ENCODE measurements around the gene TOM1L2.
"Not testable (repeated sequence)": the region's sequence is repeated elsewhere in the genome, so short reads cannot be mapped to it uniquely, and the experiment has no call there.

TOM1L2 gene

DNA sequence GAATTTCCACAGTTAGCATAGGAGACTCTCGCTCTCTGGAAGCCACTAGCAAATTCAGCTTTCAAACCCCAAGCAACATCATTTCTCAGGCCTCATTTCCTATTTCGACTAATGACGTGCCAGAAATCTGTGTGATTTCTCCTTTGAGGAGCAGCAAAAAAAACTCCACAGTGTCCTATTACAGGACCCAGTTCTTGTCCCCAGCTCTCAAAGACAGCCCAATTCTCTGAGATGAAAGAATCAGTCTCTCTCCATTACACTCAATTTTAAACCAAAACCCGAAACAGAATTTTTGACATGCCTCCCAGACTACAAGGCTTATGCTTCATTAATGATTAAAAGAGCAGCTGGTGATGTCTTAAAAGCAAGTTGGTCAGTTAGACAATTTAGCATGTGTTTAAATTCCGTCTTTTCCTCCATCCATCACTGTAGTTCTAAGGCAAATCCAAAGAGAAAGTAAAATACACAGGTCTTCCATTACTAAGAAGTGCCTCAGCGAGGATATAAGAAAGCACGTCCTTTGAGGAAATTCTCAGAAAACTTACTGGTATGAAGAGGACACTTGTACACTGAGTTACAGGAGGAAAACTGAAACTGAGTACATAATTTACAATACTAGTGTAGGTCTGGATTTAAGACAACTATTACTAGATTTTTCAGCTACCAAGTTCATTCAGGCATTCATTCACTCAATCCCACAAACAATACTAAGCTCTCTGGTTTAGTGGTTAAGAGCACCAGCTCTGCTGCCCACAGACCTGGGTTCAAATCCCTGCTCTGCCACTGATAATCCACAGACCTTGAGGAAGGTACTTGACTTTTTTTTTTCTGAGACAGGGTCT, 12.5 kb downstream of the TOM1L2 start:
- peak; percentile 81 for DNase-seq (ENCODE audit: low spot score)
- TF ChIP-seq, protein P1, sequence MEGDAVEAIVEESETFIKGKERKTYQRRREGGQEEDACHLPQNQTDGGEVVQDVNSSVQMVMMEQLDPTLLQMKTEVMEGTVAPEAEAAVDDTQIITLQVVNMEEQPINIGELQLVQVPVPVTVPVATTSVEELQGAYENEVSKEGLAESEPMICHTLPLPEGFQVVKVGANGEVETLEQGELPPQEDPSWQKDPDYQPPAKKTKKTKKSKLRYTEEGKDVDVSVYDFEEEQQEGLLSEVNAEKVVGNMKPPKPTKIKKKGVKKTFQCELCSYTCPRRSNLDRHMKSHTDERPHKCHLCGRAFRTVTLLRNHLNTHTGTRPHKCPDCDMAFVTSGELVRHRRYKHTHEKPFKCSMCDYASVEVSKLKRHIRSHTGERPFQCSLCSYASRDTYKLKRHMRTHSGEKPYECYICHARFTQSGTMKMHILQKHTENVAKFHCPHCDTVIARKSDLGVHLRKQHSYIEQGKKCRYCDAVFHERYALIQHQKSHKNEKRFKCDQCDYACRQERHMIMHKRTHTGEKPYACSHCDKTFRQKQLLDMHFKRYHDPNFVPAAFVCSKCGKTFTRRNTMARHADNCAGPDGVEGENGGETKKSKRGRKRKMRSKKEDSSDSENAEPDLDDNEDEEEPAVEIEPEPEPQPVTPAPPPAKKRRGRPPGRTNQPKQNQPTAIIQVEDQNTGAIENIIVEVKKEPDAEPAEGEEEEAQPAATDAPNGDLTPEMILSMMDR (IDR thresholded peaks at IDR 0.05; ENCODE audit: extremely low read depth, missing control alignments) = no peak

DNA sequence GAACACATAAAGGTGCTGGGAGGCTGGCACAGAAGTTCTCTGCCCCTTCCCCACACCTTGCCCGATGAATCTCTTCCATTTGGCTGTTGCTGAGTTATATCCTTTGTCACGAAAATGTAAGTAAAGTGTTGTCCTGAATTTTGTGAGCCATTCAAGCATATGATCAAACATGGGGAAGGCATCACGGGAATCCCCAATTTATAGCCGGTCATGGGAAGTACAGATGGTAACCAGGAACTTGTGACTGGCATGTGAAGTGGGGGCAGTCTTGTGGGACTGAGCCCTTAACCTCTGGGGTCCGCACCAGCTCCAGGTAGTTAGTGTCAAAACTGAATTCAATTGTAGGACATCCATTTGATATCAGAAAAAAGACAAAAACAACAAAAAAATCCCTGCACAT, 13.2 kb downstream of the TOM1L2 start:
- TF ChIP-seq, protein P1 (IDR thresholded peaks at IDR 0.05; ENCODE audit: extremely low read depth, missing control alignments) = no peak
- DNase-seq (ENCODE audit: low spot score) = no peak

DNA sequence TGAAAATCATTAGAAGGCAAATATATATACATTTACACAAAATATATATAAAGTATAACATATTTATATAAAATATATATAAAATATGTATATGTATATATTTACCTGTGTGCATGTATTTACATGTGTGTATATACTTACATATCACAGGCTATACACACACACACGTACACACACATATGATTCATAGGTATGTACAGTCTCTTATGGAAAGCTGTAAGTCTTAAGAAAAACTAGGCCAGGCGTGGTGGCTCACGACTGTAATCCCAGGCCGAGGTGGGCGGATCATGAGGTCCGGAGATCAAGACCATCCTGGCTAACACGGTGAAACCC, 14.7 kb downstream of the TOM1L2 start:
- no peak for DNase-seq (ENCODE audit: low spot score)
- TF ChIP-seq, protein P1 (IDR thresholded peaks at IDR 0.05; ENCODE audit: extremely low read depth, missing control alignments) = no peak

DNA sequence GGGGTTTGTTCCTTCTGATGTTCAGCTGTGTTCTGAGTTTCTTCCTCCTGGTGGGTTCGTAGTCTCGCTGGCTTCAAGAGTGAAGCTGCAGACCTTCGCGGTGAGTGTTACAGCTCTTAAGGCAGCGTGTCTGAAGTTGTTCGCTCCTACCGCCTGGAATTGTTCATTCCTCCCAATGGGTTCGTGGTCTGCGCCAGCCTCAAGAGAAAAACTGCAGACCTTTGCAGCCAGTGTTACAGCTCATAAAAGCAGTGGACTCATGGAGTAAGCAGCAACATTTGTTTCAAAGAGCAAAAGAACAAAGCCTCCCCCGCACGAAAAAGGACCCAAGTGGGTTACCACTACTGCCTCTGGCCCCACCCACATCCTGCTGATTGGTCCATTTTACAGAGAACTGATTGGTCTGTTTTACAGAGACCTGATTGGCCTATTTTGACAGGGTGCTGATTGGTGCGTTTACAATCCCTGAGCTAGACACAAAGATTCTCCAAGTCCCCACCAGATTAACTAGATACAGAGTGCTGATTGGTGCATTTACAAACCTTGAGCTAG, 16.3 kb downstream of the TOM1L2 start:
- not testable (repeated sequence) for DNase-seq (ENCODE audit: low spot score)

GRCh38 chr17:17954079-17954478, 18.1 kb downstream of the TOM1L2 start:
- TF ChIP-seq, protein P1 (IDR thresholded peaks at IDR 0.05; ENCODE audit: extremely low read depth, missing control alignments) = no peak
- DNase-seq (ENCODE audit: low spot score) = no peak

DNA sequence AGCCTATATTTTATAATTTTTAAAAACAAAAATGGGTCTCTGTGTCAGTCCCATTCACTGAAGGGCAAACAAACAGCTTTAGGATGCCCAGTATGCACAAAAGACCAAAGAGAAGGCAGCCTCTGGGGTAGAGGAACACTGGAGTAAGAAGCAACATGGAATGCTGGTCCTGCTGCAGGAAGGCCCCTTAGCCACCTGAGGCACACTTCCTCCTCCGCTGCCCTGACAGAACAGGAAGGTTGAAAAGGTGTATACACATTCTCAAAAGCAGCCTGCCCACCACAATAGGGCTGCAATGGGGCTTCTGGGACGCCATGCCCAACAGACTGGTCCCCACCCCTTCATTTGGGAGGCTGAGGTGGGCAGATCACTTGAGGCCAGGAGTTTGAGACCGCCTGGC, 19.5 kb downstream of the TOM1L2 start:
- no peak for DNase-seq (ENCODE audit: low spot score)
- TF ChIP-seq, protein P1 (IDR thresholded peaks at IDR 0.05; ENCODE audit: extremely low read depth, missing control alignments) = no peak

DNA sequence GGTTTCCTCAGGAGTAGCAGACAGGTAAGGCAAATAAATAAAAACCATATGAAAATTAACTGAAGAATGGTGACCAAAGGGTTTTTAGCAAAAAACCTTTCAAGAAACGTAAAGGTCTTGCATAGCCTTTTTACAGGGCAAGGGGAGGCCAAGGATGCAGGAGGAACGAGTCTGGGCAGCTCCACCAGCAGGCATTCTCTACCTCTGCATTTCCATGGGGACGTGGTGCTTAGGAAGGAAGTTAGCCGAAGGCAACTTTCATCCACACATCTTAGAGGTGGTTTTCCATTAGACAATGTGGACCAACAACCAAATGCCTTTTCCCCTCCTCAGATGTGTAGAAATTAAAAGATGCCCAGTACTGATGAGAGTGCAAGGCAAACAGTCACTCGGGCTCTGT, 20.7 kb downstream of the TOM1L2 start:
- TF ChIP-seq, protein P1 (IDR thresholded peaks at IDR 0.05; ENCODE audit: extremely low read depth, missing control alignments) = no peak
- no peak for DNase-seq (ENCODE audit: low spot score)

- DNase-seq (ENCODE audit: low spot score) = no peak
- TF ChIP-seq, protein P1 (IDR thresholded peaks at IDR 0.05; ENCODE audit: extremely low read depth, missing control alignments) = no peak
These were observed 21.4 kb downstream of the TOM1L2 start for GRCh38 chr17:17950806-17951205.

Measured in GM20000 (cell line).